ENCODE measurements around the gene COG5.

COG5 gene

GRCh38 chr7:107563775-107564552 is at the start of gene COG5, which contains the start of gene DUS4L:
Gene COG5, minus strand, starts transcription at chr7:107563920. Its CDS starts 24 bp downstream, at chr7:107563896.
Gene DUS4L, plus strand, starts transcription at chr7:107563971. Its CDS starts 3,100 bp downstream, at chr7:107567071.
- peak; percentile 96 for DNase-seq

- DNase-seq, result no peak
Observed at GRCh38 chr7:107613439-107613838, 49.7 kb upstream of the COG5 start.

DNA sequence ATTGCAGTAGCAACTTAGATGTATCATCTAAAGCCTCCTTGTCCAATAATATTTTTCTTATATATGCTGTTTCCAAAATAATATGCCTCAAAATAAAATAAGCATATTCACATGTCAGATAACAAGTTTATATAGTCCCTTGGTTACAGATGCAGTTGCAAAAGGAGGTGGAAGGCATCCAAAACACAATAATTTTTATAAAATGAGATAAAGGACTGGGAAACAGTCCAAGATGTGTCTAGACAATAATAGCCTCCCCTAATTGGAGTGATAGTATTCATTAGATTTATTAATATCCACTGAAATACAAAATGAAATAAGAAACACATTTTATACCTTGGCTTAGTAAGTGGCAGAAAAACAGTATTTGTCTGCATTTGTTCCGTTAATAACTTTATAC is 46.6 kb upstream of the COG5 start:
- DNase-seq, result no peak

- DNase-seq, result no peak
Observed at GRCh38 chr7:107609811-107610261, 46.1 kb upstream of the COG5 start.

GRCh38 chr7:107606303-107606702 is 42.6 kb upstream of the COG5 start:
- no peak for DNase-seq

DNA sequence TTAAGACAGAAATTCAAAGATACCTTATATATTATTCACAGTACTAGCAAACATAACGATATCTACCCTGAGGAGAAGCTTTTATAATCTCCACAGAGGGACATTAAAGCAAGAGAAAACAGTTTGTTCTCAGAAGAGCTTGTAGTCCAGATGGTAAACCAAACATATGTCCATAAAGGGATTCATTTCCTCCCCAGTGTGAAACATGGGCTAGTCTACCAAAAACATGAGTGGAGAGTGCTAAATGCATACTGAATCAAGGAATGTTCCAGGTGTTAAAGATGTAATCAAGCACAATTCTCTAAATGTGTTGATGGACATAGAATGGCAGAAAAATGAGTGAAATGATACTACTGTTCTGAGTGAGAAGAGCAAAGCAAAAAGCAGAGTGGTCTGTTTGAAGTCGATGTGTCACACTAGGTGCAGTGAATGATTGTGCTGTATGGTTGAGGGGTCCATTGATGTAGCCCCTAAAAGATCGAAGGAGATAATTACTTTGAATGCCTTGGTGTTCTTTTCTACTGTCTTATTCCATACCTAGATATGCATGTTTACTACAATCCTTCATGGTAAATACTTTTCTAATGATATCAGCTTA is 41.6 kb upstream of the COG5 start:
- DNase-seq, result no peak

DNA sequence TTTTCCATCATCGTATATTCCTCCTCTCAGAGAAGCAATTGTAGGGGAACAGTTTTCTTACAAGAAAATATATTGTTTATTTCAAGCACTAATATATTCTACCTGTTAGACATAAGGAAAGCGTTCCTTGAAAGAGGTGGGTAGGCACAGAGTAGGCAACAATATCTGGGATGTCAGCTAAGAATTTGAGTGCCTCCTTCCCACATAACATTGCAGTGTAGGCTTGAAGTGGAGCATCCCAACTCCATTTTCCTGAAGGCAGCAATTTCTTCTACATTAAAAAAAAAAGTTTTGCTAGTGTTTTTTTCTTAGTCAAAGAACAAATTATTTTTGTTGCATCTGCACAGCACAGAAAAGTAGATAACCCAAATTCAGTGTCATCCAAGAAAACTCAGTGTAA is 37.1 kb upstream of the COG5 start:
- DNase-seq, result no peak

DNA sequence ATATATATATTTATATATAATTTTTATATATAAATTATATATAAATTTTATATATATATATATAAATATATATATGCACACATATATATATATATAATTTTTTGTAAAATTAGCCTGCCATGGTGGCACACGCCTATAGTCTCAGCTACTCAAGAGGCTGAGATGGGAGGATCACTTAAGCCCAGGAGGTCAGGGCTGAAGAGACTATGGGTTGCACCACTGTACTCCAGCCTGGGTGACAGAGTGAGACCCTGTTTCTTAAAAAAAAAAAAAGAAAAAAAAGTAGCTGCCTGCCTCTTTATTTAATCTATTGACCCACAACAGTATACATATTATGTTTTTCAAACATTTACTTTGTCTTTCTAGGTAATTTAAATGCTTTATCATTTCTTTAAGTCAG is 35.5 kb upstream of the COG5 start:
- no peak for DNase-seq

DNA sequence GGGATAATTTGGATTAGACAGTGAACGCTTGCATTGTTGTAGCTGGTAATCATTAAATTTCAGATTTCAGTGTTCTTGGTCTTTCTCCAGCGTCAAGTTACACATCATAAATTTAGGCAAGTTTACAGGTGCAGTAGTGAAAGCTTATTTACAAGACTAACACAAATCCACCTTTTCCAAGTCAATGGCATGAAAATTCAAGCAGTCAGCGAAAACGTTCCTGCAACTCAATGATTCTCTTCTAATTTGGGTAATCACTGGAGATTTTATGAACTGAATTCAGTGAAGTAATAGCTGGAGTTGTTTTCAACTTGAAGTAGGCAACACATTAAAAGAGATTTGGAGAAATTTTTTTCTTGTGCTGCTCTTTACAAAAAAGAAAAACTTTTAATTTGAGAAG is 34.2 kb upstream of the COG5 start:
- no peak for DNase-seq

GRCh38 chr7:107597582-107597916 is 33.8 kb upstream of the COG5 start:
- no peak for DNase-seq

DNA sequence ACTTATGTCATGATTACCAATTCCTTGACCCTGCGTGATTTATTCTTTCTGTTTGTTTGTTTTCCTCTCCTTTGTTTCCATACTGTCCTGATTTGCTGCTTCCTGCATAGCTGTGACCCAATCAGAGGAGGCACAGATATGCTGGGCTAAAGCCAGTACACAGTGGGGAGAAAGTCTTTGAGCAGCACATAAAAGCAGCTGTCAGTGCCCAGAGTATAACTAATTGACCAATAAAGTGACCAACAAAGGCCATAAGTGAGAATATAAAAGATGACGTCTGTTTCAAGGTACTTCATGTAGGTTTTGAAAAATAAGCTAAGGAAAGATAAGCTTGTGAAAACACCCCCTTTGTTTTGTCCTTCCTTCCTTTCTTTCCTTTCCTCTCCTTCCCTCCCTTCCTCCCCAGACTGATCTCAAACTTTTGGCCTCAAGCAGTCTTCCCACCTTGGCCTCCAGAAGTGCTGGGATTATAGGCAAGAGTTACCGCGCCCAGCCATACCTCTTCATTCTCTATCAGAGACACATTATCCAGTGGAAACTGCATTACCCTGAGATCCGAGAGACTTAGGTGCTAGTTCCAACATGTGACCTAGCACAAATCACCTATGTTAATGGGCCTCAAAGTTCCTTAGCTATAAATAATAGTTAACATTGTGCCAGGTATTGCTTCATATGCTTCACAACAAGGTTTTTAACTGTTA is 33.3 kb upstream of the COG5 start:
- no peak for DNase-seq

DNA sequence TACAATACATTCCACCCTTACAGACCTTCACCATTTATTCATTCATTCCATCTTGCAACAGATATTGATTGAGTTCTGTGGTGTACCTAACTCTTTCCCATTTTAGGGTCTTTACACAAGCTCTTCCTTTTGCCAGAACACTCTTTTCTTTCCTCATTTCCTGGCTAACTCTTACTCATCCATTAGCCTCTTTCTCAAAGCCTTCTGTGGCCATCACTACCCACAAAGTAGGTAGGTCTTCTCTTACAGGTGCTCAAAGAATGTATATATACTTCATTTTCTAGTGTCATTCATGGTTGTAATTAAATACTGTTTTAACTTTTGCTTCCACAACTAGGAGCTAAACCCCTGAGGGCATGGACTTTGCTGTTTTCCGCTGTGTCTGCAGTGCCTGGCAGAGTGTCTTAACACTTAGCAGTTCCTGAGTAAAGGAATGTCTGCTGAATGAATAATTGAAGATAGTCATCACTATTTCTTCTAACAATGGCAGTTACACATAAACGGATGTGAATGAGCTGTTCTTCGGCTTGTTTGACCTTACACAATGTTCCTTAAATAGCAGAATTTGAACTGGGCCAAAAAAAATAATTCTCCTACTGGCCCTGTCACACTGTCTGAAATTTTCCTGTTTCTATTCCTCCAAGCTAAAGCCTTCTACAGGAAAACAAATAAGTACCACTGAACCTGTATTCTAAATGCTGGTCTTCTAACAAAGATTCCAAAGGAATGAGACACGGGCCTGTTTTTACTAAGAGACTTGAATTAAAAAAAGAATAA is 31.4 kb upstream of the COG5 start:
- DNase-seq, result no peak

DNA sequence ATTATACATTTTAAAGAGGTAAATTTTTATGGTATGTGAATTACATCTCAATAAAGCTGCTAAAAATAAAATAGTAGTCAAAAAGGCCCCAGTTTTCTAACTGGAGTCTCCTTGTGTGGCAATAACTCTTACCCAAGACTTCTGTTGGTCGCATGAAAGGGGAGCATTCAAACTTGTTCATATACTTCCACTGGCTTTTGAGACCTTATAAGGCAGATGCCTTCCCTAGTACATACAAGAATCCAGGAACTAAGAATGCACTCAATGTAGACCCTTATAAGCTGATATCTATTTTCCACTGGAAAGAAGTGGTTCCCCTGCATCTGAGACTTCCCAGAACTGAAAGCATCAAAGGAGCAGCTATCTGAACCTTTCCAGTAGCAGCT is 29.3 kb upstream of the COG5 start:
- no peak for DNase-seq

GRCh38 chr7:107592361-107593024 is 28.8 kb upstream of the COG5 start:
- no peak for DNase-seq

GRCh38 chr7:107591421-107591820 is 27.7 kb upstream of the COG5 start:
- DNase-seq, result no peak

- DNase-seq, result no peak
Observed at GRCh38 chr7:107588529-107589130, 24.9 kb upstream of the COG5 start.

DNA sequence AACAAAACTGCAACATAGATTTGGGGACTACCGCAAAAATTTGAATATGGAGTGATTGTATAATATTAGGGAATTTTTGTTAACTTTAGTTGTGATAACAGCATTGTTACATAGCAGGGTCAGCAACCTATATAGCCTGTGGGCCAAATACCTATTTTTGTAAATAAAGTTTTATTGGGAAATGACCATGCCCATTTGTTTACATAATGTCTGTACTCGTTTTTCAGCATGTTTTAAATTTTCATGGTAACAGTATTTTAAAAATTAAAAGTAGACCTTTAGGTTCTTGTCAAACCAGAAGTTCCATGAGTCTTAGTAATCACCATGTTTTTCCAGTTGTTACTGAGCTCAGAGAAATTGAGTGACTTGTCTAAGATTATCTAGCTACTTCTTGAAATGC is 21.0 kb upstream of the COG5 start:
- DNase-seq, result no peak

DNA sequence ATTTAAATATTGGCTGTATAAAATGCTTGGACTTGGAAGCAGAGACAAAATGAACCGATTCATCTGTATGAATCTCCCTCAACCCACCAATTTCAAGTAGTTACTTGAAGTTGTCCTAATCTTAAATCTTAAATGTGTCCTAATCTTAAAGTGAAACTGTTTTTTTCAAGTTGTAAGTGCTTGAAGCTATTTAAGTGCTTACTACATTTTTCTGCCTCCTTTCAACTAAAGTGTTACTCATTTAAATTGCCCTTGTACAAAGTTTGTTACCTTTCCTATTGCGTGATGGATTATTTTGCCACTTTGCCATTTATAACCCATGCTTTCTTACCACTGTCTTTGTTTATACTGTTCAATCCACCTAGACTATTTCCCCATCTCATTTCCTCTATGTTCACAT is 19.2 kb upstream of the COG5 start:
- DNase-seq, result no peak

DNA sequence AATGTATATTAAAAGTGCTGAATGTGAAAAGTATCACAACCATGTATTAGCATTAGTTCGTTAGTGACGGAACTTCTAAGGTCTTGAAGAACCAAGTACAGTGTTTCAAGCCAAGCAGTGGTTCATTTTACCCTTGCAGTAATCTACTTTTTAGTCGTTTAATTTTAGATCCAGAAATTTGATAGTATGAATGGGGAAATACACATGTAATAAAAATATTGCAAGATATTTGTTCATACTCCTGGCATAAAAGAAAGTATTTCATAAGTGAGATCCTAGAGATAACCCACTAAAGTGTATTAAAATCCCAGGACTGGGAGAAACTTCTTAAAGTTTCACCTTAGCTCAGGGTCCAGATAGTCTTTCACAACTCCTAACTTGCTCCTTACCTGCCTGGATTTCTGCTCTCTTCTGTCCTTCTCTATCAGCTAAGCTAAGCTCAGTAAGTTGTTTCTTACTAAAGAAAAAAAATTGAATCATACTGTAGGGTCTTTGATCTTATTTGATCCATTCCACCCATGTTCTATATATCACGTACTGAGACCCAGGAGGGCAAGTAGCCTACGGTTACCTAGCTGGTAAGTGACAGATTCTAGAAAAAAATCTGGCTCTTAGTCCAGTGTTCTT is 17.8 kb upstream of the COG5 start:
- no peak for DNase-seq

DNA sequence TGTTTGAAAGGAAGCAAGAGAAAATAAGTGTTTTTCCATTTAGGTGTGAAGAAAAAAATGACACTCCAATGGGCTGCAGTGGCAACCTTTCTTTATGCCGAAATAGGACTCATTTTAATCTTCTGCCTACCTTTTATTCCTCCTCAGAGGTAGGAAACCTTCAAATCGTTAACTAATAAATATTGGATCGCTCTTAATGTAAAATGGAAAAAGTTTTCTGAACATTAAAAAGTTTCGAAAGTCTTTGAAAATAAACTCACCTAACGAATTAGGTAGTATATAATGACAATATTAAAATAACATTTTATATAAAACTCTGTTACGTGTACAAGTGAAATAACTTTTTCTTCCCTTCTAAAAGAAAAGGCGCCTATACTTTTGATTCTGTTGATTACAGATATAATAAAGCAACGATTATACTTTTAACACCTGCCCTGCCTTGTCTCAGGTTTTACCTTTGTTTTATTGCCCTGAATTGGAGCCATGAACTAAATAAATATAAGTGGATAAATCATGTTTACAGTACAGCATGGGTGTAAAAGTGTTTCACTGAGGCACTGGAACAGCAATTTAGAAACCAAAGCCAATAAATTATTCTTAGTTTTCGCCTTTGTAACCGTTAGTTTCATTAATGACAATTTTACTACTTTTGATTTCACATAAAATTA is 17.1 kb upstream of the COG5 start:
- DNase-seq, result no peak

All from right forelimb (tissue), 1 donor.